PC-9 (cell line): ENCODE measurements around the gene SEMA3C. TPM values are rescaled to one million over a fixed set of nuclear protein-coding genes. Genes with fewer than 3 reads are reported as not detected.

Experiments used
- BruUV-seq: library from RNA; stranded (reverse); fragments of 400-500 nt; replicated peaks from 2 replicates; lab custom pipeline; 2021; lab: Mats Ljungman, UMichigan
- CTCF ChIA-PET: fragments of 300-600 bp; sonication (Branson Sonifier 250); formaldehyde crosslinking; loops from one replicate; lab custom pipeline; 2022; ENCODE audit warnings: antibody characterized with exemption; lab: Charles Lee
- POLR2A ChIA-PET: fragments of 300-600 bp; sonication (Branson Sonifier 250); formaldehyde crosslinking; loops from one replicate; lab custom pipeline; 2022; ENCODE audit warnings: antibody characterized with exemption; ENCODE audit not compliant: unreplicated experiment; lab: Charles Lee
- DNase-seq, 2 experiments: peaks; one replicate each; pipeline versions ENCODE4 v3.0.0 to v3.0.0-alpha.2; 2015 to 2022; ENCODE audit warnings: mixed read lengths in 1 of 2
- H2AFZ ChIP-seq: fragments of 200-600 bp; sonication (generic); 2 replicates; pipeline ENCODE4 v1.8.1; 2017; ENCODE audit warnings: antibody characterized with exemption
- H3F3A ChIP-seq: fragments of 200-600 bp; sonication (generic); 2 replicates; pipeline ENCODE4 v1.8.1; 2017; ENCODE audit warnings: antibody characterized with exemption, mild to moderate bottlenecking, low read depth; ENCODE audit not compliant: insufficient read depth
- H3K27ac ChIP-seq: fragments of 200-600 bp; sonication (generic); 2 replicates; pipeline ENCODE4 v1.6.1; 2016; ENCODE audit warnings: mixed run types
- H3K27me3 ChIP-seq: fragments of 200-600 bp; sonication (generic); 2 replicates; pipeline ENCODE4 v1.6.1; 2016; ENCODE audit warnings: low read depth, mixed run types; ENCODE audit not compliant: insufficient read depth
- H3K36me3 ChIP-seq: fragments of 200-600 bp; sonication (generic); 2 replicates; pipeline ENCODE4 v1.6.1; 2016; ENCODE audit warnings: low read depth, mixed run types
- H3K4me1 ChIP-seq: fragments of 200-600 bp; sonication (generic); replicated peaks from 2 replicates; pipeline ENCODE4 v1.6.1; 2016; ENCODE audit warnings: mixed run types; ENCODE audit not compliant: insufficient read depth
- H3K4me2 ChIP-seq: fragments of 200-600 bp; sonication (generic); 2 replicates; pipeline ENCODE4 v1.6.1; 2017; ENCODE audit warnings: mixed run types
- H3K4me3 ChIP-seq: fragments of 200-600 bp; sonication (generic); 2 replicates; pipeline ENCODE4 v1.6.1; 2016; ENCODE audit warnings: mixed run types
- H3K79me2 ChIP-seq: fragments of 200-600 bp; sonication (generic); 2 replicates; pipeline ENCODE4 v1.6.1; 2017; ENCODE audit warnings: low read depth, mixed run types
- H3K9me2 ChIP-seq: fragments of 200-600 bp; sonication (generic); 2 replicates; pipeline ENCODE4 v1.8.1; 2017; ENCODE audit warnings: mild to moderate bottlenecking; ENCODE audit not compliant: insufficient read depth
- H3K9me3 ChIP-seq: fragments of 200-600 bp; sonication (generic); 2 replicates; pipeline ENCODE4 v1.8.1; 2016; ENCODE audit warnings: low read depth; ENCODE audit not compliant: insufficient read depth
- H4K20me1 ChIP-seq: fragments of 200-600 bp; sonication (generic); 2 replicates; pipeline ENCODE4 v1.8.1; 2017; ENCODE audit not compliant: insufficient read depth
- EZH2 ChIP-seq: fragments of 200-600 bp; sonication (generic); IDR thresholded peaks from 2 replicates; pipeline ENCODE4 v1.8.0; 2017; ENCODE audit warnings: antibody characterized with exemption, low read depth
- intact Hi-C: fragments of 100-400 bp; cut with micrococcal nuclease; formaldehyde crosslinking; loops from one replicate; pipeline ENCODE4 v1.10.0; 2022; ENCODE audit not compliant: unreplicated experiment
- total RNA-seq: library from RNA; stranded (reverse); gene quantifications from 2 replicates; pipeline ENCODE4 v1.2.3, GENCODE V29; 2021
- TF ChIP-seq, protein P1 (sequence below): fragments of 200-600 bp; sonication (generic); conservative IDR thresholded peaks from 2 replicates; pipeline ENCODE4 v1.6.1; 2017; ENCODE audit warnings: mixed run types, antibody characterized with exemption, mild to moderate bottlenecking, moderate library complexity

The SEMA3C gene
- total RNA-seq, 1 experiment from 2014 or later = 19.9 TPM

DNA sequence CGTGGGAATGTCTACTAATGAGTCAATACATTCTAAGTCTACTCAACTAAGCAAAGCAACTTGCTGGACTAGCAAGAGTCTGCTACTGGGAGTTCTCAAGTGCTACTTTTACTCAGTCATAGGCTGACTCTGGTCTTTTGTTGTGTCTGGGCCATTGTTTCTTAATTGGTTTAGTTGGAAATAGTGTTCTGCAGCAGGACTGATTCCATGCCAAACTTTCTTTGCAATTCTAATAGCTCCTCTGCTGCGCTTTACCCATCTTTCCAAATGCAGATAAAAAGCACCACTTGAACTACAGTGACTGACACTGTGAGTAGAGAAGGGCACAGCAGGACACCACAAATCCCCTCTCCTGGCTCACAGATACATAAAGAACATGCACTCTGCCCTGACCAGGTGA, 154.7 kb downstream of the SEMA3C start:
- Histone ChIP-seq H4K20me1 (no peaks in the 10 kb centered on the region), H3K9me2 (no peaks in the 10 kb centered on the region), H3K4me3 (no peak overlapping the region), H2AFZ (no peak overlapping the region), H3K9me3 (no peaks in the 10 kb centered on the region), H3K36me3 (0 out of 2 replicates have a peak, but pooled peaks cover 7% of the 10 kb centered on the region), H3K4me1 (no peaks in the 10 kb centered on the region), H3K4me2 (no peak overlapping the region), H3F3A (no peaks in the 10 kb centered on the region), H3K27me3 (no peaks in the 10 kb centered on the region), H3K79me2 (no peaks in the 10 kb centered on the region), H3K27ac (no peak overlapping the region)
- no TSS peak for BruUV-seq
- ChIA-PET POLR2A (no interaction called here), CTCF (no interaction called here)
- no peak for DNase-seq
- no peak for TF ChIP-seq EZH2
- TF ChIP-seq, protein P1, sequence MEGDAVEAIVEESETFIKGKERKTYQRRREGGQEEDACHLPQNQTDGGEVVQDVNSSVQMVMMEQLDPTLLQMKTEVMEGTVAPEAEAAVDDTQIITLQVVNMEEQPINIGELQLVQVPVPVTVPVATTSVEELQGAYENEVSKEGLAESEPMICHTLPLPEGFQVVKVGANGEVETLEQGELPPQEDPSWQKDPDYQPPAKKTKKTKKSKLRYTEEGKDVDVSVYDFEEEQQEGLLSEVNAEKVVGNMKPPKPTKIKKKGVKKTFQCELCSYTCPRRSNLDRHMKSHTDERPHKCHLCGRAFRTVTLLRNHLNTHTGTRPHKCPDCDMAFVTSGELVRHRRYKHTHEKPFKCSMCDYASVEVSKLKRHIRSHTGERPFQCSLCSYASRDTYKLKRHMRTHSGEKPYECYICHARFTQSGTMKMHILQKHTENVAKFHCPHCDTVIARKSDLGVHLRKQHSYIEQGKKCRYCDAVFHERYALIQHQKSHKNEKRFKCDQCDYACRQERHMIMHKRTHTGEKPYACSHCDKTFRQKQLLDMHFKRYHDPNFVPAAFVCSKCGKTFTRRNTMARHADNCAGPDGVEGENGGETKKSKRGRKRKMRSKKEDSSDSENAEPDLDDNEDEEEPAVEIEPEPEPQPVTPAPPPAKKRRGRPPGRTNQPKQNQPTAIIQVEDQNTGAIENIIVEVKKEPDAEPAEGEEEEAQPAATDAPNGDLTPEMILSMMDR = no peak
- intact Hi-C loops = no loop called here

DNA sequence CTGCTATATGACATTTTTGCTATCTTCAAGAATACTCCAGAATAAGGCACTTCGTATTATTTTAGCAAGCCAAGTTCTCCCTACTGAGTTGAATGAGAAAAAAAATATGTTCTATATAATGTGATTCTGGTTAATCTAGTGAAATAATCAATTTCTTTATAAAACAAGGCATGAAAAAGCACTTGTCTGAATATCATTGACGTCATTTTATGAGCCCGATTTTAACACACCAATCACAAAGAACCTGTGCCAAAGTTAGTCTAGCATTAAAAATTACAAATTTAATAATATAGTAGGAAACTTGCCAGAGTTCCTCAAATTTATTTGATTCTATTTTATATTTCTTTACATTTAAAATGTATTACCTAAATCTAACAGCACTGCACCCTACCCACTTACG, 155.1 kb downstream of the SEMA3C start:
- Histone ChIP-seq H3K27me3 (no peaks in the 10 kb centered on the region), H3K27ac (no peak overlapping the region), H4K20me1 (no peaks in the 10 kb centered on the region), H3K36me3 (0 out of 2 replicates have a peak, but pooled peaks cover 7% of the 10 kb centered on the region), H3K4me1 (no peaks in the 10 kb centered on the region), H3K9me2 (no peaks in the 10 kb centered on the region), H3K79me2 (no peaks in the 10 kb centered on the region), H3F3A (no peaks in the 10 kb centered on the region), H3K4me2 (no peak overlapping the region), H3K4me3 (no peak overlapping the region), H2AFZ (no peak overlapping the region), H3K9me3 (no peaks in the 10 kb centered on the region)
- no peak for TF ChIP-seq EZH2
- TF ChIP-seq, protein P1 = no peak
- no TSS peak for BruUV-seq
- ChIA-PET CTCF (no interaction called here), POLR2A (no interaction called here)
- no peak for DNase-seq
- intact Hi-C loops = no loop called here

DNA sequence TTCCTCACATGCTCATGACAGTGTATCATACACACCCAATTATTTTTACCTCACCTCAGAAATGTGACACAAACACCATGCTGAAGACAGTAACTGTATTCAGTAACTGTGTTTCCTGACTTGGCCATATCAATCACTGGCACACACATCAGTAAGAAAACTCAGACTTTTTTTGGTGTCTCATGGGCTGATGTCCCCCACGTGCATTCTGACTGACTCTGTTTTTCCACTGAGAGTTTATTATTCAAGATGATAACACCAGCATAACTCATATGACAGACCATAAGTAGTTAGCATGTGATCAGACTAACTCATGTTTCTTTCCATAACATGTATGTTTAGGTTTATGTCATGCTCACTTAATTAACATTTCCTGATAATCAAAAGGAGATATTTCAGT, 155.6 kb downstream of the SEMA3C start:
- ChIA-PET POLR2A (no interaction called here), CTCF (no interaction called here)
- Histone ChIP-seq H3K79me2 (no peaks in the 10 kb centered on the region), H3K9me3 (no peaks in the 10 kb centered on the region), H4K20me1 (no peaks in the 10 kb centered on the region), H2AFZ (no peak overlapping the region), H3F3A (no peaks in the 10 kb centered on the region), H3K27me3 (no peaks in the 10 kb centered on the region), H3K4me2 (no peak overlapping the region), H3K4me1 (no peaks in the 10 kb centered on the region), H3K27ac (no peak overlapping the region), H3K36me3 (0 out of 2 replicates have a peak, but pooled peaks cover 7% of the 10 kb centered on the region), H3K4me3 (no peak overlapping the region), H3K9me2 (no peaks in the 10 kb centered on the region)
- no TSS peak for BruUV-seq
- TF ChIP-seq EZH2 = no peak
- TF ChIP-seq, protein P1 = no peak
- intact Hi-C loops = no loop called here
- DNase-seq = no peak
